ENCODE data around the gene PSMA3.

- TF ChIP-seq POLR2AphosphoS5 (IDR thresholded peaks at IDR 0.05; ENCODE audit: low read depth, low read length) (peak; percentile 96), POLR2A (IDR thresholded peaks at IDR 0.05; ENCODE audit: control extremely low read depth in 1 of 2, low read depth in 2 of 2, low read length in 2 of 2) (peak; percentile 94 to 98), HDAC6 (IDR thresholded peaks at IDR 0.05; ENCODE audit: low read depth, low read length) (no peak), CTCF (IDR thresholded peaks at IDR 0.05; ENCODE audit: control extremely low read depth in 1 of 3, insufficient read depth in 1 of 3, low read depth in 1 of 3, low read length in 3 of 3) (no peak), EZH2 (IDR thresholded peaks at IDR 0.05; ENCODE audit: low read depth, low read length, severe bottlenecking) (no peak), CEBPB (IDR thresholded peaks at IDR 0.05; ENCODE audit: low read depth, low read length) (no peak), CHD2 (IDR thresholded peaks at IDR 0.05; ENCODE audit: low read length) (peak; percentile 71), SIX5 (IDR thresholded peaks at IDR 0.05; ENCODE audit: low read depth, low read length) (no peak), RNF2 (IDR thresholded peaks at IDR 0.05; ENCODE audit: borderline replicate concordance, low read depth, low read length, missing control alignments, poor library complexity, severe bottlenecking) (no peak)
These were observed at the start of gene PSMA3 for GRCh38 chr14:58244556-58245387.
